Measurements from ENCODE around the gene ID2.
A peak's percentile ranks its signal among the peaks of the same experiment; 100 is the strongest.
"Not testable (repeated sequence)": the region's sequence is repeated elsewhere in the genome, so short reads cannot be mapped to it uniquely, and the experiment has no call there.

Gene ID2

DNA sequence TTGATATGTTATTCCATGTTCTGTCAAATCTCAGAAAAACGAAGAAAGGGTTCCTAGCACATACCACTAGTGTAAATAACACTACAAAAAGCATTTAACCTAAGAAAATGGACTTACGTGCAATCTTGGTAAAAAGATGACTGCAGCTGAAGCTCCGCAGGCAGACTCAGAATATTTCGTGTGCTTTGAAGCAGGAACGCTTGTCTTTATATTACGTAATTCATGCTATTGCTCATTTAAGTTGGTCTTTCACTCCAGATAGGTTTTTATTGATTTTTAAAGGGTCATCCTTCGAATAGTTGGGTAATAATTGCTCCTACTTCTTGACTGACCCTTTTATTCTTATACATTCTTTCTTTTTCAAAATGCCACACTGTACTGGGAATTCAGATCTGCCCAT, 44.0 kb downstream of the ID2 start:
- DNase-seq, result no peak

DNA sequence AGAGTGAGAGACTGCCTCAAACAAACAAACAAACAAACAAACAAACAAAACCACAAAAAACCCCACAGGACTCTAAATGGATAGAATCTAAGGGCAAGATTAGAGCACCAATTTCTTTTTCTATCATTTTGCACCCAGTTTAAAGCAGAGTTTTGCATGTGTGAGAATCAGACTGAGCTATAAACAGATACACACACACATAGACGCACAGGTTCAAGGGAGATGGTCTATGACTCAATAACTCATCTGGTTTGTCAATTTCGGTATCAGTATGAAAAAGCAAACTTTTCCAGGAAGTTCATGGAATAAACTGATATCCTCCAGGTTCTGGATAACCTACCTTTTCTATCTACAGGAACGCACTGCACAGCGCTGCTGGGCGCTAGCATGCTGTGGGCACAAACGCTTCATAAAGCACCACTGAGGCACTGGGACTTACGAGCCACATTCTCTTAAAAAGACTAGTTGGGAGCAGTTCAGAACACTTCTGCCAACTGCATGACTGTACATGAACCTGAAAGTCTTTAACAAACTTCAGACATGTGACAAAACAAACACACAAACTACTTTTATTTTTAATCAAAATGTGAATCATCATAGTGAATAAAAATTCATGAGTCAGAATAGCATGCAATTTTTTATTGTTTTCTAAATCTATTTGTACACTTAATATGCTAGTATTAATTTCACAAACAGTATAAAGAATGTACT, 46.6 kb downstream of the ID2 start:
- no peak for DNase-seq

DNA sequence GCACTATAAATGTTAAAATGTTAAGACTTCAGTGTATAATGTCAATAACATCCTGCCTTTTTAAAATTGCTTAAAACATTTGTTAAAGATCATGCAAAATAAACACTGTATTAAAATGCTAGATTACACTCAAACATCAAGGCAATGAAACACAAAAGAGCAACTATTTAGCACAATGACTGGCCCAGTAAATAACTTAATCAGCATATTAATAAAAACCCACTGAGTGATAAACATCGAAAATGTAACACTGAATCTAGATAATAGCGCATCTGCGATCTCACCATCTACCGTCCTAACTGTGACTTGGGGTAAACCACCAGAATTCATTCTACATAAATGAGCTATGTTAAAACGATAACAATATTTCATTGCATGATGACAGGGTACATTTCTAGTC, 47.2 kb downstream of the ID2 start:
- not testable (repeated sequence) for DNase-seq

DNA sequence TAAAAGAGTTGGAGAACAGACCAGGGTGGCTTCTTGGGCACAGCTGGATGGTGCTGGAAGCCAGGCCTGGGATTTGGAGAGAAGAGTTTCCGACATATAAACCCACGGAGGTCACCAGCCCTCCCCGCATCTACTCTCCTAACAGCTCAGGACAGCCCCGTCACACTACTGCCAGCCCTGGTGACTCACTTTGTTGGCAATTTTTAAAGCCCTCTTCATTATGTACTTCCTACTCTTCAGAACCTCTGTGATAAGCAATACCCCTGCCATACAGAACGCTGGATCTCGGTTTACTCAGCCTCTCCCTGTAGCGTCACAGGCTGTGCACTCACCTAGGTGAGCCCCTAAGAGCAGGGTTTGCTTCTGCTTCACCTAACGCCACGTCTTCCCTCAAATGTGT, 48.1 kb downstream of the ID2 start:
- peak in 1 of 56 donors; percentile 13 for DNase-seq

DNA sequence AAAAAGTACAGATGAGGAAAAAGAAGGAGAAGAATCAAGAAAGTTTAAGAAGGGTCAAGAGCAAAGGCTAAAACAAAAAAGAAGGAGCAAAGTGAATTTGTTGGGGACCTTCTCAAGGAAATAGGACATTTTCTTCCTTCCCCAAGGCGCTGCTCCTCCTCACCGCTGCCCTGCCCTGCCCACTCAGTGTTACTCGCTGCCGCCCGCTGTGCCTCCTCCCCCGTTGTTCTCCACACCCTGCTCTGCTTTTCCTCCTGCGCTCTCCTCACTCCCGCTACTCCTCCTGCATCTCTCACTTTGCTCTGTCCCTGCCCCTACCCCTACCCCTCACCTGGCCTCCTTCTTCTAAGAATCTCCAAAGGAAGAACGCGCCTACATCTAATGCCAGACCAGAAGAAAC, 50.7 kb downstream of the ID2 start:
- DNase-seq, result no peak
